K562 (cell line): ENCODE measurements around the gene RERE. TPM values are rescaled to one million over a fixed set of nuclear protein-coding genes. Genes with fewer than 3 reads are reported as not detected.

Source experiments
- CBX5 ChIP-seq: IDR thresholded peaks from 2 replicates; pipeline ENCODE4 v1.6.1; 2014; ENCODE audit warnings: low read depth, borderline replicate concordance
- MCM5 ChIP-seq: fragments of 450-650 bp; IDR thresholded peaks from 2 replicates; pipeline ENCODE4 v1.6.1; 2016; ENCODE audit warnings: low read depth
- MTA1 ChIP-seq: fragments of 450-650 bp; IDR thresholded peaks from 2 replicates; pipeline ENCODE4 v1.6.1; 2017; ENCODE audit warnings: borderline replicate concordance
- SP1 ChIP-seq: sonication (generic); formaldehyde crosslinking; IDR thresholded peaks from 2 replicates; pipeline ENCODE4 v1.8.1; 2022; ENCODE audit warnings: mild to moderate bottlenecking, missing genetic modification reagents
- SREBF1 ChIP-seq: fragments of 150-350 bp; IDR thresholded peaks from 2 replicates; pipeline ENCODE4 v1.6.1; 2014; ENCODE audit warnings: antibody characterized with exemption, low read depth, low read length, borderline replicate concordance
- ZNF311 ChIP-seq: fragments of 250-450 bp; sonication (Bioruptor Pico); IDR thresholded peaks from 2 replicates; pipeline ENCODE4 v1.4.0; 2020; ENCODE audit warnings: mild to moderate bottlenecking, moderate library complexity
- polyA plus RNA-seq, 8 experiments: library from polyadenylated mRNA; depleted of rRNA in 4 of 8; stranded (reverse) in 5 of 8; unstranded in 3 of 8; fragments of >200 nt; fragmentation: Nextera tagmentation in 2 of 8; fragmentation: Illumina TruSeq in 1 of 8; extraction: Ambion mirVana in 2 of 8; extraction: Trizol in 1 of 8; gene quantifications; 2 replicates each; pipeline versions ENCODE4 v1.2.1 to v1.2.3, GENCODE V29; 2011 to 2014; ENCODE audit warnings: inconsistent platforms in 1 of 8, missing spikeins in 1 of 8
- total RNA-seq, 7 experiments: library from RNA; depleted of rRNA in 6 of 7; stranded (reverse); fragments of >200 nt in 6 of 7; fragmentation: Illumina TruSeq in 2 of 7; extraction: Trizol in 2 of 7; gene quantifications; 2 replicates each; pipeline versions ENCODE4 v1.2.1 to v1.2.3, GENCODE V29; 2011 to 2021; ENCODE audit warnings: low replicate concordance in 1 of 7
- TF ChIP-seq, protein P1 (sequence below): fragments of 450-650 bp; IDR thresholded peaks from 2 replicates; pipeline ENCODE4 v1.6.1; 2018; ENCODE audit warnings: mild to moderate bottlenecking, low read depth; ENCODE audit not compliant: partially characterized antibody
- TF ChIP-seq, protein P2 (sequence below), 2 experiments: fragments of 450-650 bp; IDR thresholded peaks; 2 replicates each; pipeline ENCODE4 v1.6.1; 2018; ENCODE audit warnings: mild to moderate bottlenecking in 2 of 2, low read depth in 1 of 2; ENCODE audit not compliant: partially characterized antibody in 2 of 2
- TF ChIP-seq, protein P3 (sequence below): sonication (generic); formaldehyde crosslinking; IDR thresholded peaks from 2 replicates; pipeline ENCODE4 v1.8.0; 2022; ENCODE audit warnings: missing genetic modification reagents, mild to moderate bottlenecking, moderate library complexity, borderline replicate concordance
- TF ChIP-seq, protein P4 (sequence below): fragments of 200-800 bp; sonication (Bioruptor generic); IDR thresholded peaks from 2 replicates; pipeline ENCODE4 v1.6.1; 2017; ENCODE audit warnings: missing genetic modification characterization, missing compliant biosample characterization
- TF ChIP-seq, protein P5 (sequence below): fragments of 450-650 bp; IDR thresholded peaks from 2 replicates; pipeline ENCODE4 v1.6.1; 2016; ENCODE audit warnings: antibody characterized with exemption
- TF ChIP-seq, protein P6 (sequence below): fragments of 450-650 bp; IDR thresholded peaks from 2 replicates; pipeline ENCODE4 v1.6.1; 2017; ENCODE audit warnings: mild to moderate bottlenecking, moderate library complexity
- TF ChIP-seq, protein P7 (sequence below): sonication (generic); formaldehyde crosslinking; IDR thresholded peaks from 2 replicates; pipeline ENCODE4 v1.8.1; 2022; ENCODE audit warnings: missing genetic modification reagents

RERE gene
- total and polyA plus RNA-seq, 9 of the 15 experiments (the other 6 are each of a cell fraction or from before 2014, with no cell fraction given), result 3.0 to 51.5 (median 13.4) TPM

DNA sequence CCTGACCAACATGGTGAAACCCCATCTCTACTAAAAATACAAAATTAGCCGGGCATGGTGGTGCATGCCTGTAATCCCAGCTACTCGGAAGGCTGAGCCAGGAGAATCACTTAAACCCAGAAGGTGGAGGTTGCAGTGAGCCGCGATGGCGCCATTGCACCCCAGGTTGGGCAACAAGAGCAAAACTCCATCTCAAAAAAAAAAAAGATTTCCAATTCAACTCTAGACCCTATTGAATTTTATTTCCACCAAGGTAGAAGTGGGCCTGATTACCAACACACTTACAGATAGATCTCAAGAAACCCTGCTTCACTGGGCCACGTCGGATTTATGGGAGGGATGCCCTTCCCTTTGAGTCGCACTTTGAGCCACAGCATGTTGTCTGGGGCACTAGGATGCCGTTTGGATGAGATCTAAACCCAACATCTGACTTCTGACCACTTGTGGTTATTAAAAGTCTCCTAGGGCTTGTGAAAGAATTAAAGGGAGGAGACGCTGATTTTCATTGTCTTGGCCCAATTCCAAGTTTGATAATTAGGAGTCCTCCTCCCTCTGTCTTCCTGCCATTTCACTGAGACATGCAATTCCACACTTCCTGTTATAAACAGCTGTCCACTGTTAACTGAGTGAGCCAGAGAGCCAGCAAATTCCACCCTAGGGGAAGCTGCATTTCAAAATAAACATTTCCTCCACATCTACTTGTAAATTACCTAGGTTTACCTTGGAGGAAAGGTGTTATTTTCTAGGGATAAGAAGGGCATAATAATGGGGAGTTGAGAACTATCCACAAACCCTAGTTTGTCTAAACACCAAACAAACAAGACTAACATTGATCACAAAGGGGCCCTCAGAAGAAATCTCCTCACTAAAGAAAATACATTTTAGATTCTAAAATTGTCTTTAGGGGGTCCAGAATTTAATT lies 5.2 kb upstream of the RERE start (continued):
- TF ChIP-seq SREBF1 (no peak), CBX5 (no peak), ZNF311 (CRISPR knock-in tag) (no peak), MCM5 (no peak), MTA1 (peak; percentile 33; the same call in 1 of the 2 replicates), SP1 (no peak)
- TF ChIP-seq, protein P1, sequence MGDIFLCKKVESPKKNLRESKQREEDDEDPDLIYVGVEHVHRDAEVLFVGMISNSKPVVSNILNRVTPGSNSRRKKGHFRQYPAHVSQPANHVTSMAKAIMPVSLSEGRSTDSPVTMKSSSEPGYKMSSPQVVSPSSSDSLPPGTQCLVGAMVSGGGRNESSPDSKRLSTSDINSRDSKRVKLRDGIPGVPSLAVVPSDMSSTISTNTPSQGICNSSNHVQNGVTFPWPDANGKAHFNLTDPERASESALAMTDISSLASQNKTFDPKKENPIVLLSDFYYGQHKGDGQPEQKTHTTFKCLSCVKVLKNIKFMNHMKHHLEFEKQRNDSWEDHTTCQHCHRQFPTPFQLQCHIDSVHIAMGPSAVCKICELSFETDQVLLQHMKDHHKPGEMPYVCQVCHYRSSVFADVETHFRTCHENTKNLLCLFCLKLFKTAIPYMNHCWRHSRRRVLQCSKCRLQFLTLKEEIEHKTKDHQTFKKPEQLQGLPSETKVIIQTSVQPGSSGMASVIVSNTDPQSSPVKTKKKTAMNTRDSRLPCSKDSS, result no peak
- TF ChIP-seq, protein P2, sequence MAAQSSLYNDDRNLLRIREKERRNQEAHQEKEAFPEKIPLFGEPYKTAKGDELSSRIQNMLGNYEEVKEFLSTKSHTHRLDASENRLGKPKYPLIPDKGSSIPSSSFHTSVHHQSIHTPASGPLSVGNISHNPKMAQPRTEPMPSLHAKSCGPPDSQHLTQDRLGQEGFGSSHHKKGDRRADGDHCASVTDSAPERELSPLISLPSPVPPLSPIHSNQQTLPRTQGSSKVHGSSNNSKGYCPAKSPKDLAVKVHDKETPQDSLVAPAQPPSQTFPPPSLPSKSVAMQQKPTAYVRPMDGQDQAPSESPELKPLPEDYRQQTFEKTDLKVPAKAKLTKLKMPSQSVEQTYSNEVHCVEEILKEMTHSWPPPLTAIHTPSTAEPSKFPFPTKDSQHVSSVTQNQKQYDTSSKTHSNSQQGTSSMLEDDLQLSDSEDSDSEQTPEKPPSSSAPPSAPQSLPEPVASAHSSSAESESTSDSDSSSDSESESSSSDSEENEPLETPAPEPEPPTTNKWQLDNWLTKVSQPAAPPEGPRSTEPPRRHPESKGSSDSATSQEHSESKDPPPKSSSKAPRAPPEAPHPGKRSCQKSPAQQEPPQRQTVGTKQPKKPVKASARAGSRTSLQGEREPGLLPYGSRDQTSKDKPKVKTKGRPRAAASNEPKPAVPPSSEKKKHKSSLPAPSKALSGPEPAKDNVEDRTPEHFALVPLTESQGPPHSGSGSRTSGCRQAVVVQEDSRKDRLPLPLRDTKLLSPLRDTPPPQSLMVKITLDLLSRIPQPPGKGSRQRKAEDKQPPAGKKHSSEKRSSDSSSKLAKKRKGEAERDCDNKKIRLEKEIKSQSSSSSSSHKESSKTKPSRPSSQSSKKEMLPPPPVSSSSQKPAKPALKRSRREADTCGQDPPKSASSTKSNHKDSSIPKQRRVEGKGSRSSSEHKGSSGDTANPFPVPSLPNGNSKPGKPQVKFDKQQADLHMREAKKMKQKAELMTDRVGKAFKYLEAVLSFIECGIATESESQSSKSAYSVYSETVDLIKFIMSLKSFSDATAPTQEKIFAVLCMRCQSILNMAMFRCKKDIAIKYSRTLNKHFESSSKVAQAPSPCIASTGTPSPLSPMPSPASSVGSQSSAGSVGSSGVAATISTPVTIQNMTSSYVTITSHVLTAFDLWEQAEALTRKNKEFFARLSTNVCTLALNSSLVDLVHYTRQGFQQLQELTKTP (IDR thresholded peaks at IDR 0.05; ENCODE audit: low read depth in 1 of 2, partially characterized antibody in 2 of 2), result peak in 1 of 2 experiments; percentile 21
- TF ChIP-seq, protein P3, sequence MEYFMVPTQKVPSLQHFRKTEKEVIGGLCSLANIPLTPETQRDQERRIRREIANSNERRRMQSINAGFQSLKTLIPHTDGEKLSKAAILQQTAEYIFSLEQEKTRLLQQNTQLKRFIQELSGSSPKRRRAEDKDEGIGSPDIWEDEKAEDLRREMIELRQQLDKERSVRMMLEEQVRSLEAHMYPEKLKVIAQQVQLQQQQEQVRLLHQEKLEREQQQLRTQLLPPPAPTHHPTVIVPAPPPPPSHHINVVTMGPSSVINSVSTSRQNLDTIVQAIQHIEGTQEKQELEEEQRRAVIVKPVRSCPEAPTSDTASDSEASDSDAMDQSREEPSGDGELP (CRISPR knock-in tag), result peak; percentile 43; the same call in 1 of the 2 replicates
- TF ChIP-seq, protein P4, sequence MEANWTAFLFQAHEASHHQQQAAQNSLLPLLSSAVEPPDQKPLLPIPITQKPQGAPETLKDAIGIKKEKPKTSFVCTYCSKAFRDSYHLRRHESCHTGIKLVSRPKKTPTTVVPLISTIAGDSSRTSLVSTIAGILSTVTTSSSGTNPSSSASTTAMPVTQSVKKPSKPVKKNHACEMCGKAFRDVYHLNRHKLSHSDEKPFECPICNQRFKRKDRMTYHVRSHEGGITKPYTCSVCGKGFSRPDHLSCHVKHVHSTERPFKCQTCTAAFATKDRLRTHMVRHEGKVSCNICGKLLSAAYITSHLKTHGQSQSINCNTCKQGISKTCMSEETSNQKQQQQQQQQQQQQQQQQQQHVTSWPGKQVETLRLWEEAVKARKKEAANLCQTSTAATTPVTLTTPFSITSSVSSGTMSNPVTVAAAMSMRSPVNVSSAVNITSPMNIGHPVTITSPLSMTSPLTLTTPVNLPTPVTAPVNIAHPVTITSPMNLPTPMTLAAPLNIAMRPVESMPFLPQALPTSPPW (CRISPR knock-in tag), result no peak; the same call in 1 of the 2 replicates
- TF ChIP-seq, protein P5, sequence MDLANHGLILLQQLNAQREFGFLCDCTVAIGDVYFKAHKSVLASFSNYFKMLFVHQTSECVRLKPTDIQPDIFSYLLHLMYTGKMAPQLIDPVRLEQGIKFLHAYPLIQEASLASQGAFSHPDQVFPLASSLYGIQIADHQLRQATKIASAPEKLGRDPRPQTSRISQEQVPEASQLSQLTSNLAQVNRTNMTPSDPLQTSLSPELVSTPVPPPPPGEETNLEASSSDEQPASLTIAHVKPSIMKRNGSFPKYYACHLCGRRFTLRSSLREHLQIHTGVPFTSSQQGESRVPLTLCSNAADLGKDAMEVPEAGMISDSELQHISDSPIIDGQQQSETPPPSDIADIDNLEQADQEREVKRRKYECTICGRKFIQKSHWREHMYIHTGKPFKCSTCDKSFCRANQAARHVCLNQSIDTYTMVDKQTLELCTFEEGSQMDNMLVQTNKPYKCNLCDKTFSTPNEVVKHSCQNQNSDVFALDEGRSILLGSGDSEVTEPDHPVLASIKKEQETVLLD, result no peak
- TF ChIP-seq, protein P6, sequence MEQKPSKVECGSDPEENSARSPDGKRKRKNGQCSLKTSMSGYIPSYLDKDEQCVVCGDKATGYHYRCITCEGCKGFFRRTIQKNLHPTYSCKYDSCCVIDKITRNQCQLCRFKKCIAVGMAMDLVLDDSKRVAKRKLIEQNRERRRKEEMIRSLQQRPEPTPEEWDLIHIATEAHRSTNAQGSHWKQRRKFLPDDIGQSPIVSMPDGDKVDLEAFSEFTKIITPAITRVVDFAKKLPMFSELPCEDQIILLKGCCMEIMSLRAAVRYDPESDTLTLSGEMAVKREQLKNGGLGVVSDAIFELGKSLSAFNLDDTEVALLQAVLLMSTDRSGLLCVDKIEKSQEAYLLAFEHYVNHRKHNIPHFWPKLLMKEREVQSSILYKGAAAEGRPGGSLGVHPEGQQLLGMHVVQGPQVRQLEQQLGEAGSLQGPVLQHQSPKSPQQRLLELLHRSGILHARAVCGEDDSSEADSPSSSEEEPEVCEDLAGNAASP, result no peak
- TF ChIP-seq, protein P7, sequence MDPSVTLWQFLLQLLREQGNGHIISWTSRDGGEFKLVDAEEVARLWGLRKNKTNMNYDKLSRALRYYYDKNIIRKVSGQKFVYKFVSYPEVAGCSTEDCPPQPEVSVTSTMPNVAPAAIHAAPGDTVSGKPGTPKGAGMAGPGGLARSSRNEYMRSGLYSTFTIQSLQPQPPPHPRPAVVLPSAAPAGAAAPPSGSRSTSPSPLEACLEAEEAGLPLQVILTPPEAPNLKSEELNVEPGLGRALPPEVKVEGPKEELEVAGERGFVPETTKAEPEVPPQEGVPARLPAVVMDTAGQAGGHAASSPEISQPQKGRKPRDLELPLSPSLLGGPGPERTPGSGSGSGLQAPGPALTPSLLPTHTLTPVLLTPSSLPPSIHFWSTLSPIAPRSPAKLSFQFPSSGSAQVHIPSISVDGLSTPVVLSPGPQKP, result no peak
